Stimulated activated CD4-positive, alpha-beta T cell treated with anti-CD3 and anti-CD28 coated beads, TNF-alpha, amount 100 ng/mL, for 4 hours (primary cell): ENCODE measurements around the gene TTC12.

ENCODE experiments used
- DNase-seq, 3 experiments: peaks; one replicate each; pipeline ENCODE4 v3.0.0-alpha.2; 2020; ENCODE audit warnings: low read depth in 3 of 3

TTC12 gene

DNA sequence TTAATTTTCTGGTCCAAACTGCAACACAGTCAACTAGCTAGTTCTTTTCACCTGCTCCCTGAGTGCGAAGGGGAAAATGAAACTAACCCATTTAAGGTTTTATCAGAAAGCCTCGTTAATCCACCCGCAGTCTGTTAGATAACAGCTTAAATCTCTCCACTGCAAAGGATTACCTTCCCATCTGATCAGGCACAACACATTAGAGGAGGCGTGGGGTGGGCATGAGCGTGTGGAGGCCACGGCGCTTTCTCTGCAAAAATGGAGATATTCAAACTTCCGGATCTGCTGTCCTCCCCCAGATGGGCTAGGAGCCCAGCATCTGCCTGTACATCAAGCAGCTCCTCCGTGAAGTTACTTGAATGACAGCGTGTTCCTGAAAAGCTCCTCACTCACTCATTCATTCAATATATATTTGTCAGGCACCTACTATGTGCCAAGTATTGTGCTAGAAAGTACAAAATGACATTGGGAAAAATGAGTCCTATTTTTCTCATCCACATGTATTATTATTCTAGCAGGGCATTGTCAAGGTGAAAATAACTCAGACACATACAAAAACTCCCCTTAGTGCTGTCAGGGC, 59.7 kb downstream of the TTC12 start:
- no peak for DNase-seq

DNA sequence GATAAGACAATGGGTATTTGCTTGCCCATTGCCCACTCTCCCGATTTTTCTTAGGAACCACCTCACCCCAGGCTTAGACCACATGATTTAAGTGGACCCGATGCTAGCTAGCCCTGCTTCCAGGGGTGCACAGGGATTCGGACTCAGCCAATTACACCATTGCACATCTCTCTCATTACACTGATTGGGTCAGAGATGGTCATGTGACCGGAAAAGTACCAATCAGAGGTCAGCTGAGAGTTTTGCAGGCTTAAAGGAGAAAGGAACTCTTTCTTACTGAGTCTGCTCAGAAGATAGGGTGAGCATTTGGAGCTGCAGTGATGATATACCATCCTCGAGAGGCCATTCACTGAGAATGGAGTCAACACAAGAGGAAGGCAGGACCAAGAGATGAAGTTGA, 61.0 kb downstream of the TTC12 start:
- no peak for DNase-seq

DNA sequence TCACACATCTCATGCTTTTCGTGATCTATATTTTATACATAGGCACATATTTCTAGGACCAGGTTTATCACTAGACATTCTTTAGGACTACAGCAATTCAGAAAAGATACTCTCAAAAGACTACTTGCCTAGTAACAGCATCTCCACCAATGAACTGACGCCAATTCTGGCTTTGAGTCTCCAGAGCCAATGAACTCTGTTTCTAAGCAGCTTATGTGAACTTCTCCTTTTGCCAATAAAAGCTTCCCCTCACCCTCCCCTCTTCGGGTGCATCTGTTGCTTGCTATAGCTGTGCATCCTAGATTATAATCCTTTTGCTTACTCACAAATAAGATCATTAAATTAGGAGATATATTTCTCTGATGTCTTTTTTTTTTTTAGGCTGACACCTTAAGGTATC, 61.8 kb downstream of the TTC12 start:
- no peak for DNase-seq

DNA sequence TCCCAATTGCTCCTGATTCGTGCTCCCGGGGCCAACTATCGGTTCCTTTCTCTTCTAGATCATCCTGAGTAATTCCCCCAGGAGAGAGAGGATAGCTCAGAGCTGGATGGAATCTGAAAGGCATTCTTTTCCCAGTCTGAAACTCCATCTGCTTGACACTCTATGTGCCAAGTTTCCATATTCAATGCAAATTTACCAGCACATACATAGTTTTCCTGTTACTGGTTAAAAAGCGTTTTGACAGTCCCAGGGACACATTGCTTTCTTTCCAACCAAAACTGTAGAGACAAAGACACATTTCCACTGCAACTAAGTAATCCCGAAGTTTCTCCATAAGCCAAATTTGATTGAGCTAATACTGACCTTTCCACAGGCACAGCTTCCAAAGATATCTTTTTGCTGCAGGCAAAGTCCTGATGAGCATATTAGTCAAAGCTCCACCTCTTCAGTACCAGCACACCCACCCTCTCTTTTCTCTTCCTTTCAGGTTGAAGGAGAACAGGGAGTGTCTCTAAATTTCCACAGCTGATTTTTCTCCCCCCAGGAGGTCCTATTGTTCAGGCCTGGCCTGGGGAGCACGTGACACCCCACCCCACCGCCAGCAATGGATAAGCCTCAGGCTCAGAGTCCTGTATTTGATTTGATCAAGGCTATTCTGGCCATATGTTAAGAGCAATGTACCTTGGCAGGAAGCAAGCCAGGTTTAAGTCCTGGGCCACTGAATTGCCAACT, 63.5 kb downstream of the TTC12 start:
- DNase-seq, result no peak

DNA sequence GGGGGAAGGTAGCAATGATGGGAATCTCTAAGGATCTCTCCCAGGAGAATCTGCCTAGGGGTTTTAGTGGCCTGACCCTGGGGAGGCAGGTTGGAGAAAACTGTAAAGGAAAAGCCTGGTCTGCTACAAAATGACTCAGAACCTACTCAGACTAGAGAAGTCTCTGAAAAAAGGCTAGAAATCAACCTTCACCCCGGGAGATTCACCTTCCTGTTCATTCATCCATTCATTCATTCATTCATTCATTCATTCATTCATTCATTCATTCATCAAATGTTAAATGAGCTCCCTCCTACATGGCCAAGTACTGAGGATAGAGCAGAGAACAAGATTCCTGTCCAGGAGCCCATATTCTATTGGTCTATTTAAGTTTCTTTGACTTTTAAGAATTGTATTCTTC, 64.3 kb downstream of the TTC12 start:
- DNase-seq, result no peak

DNA sequence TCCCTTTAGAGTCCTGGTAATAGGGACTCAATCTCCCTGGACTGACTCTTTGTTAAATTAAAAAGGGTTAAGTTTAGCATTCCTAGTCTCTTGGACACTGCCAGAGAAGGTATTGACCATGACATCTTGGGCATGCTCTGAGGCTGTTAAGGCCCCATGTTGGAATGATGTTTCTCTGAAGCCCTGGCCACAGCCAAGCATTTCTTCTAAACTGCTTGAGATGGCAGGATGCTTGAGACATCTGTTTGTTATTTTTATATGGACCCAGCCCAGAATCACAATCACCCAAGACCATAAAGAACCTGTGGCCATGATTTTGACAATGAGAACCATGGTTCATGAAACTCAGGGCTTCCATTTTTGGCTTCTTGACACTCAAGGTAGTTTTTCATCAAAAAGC, 67.7 kb downstream of the TTC12 start:
- DNase-seq, result no peak

DNA sequence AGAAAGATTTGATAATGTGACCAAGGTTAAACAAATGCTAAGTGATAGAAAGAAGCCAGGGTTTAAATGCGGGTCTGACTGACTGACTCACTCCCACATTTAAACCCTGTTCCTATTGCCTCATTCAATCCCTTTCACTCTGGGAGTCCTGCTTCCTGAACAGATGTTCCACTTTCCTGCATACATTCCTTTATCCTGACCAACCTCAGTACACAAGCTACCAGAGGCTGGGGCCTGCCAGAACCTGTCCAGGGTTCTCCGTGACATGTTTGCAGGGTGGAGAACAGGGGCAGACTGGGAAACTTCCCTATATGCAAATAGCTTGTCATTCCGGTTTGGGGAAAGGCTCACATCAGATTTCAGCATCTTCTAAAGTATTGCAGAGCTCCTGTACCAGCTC, 70.2 kb downstream of the TTC12 start:
- no peak for DNase-seq

DNA sequence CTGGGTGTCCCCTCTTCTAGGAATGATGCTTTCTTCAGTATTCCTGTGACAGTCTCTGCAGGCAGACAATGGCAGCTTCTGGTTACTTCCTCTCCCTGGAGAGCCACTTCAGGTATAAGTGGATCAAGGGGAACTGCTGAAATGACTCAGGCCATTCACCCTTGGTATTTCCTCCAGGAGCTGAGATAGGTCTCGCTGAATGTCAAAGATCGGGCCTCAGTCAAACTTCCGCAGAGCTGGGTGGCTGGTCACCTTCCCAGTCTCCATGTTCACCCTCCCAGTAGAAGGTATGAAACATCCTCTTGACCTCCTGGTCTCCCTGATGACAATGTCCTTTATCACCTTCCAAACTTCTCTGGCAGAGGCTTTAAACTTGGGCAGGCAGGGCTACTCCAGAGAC, 71.4 kb downstream of the TTC12 start:
- no peak for DNase-seq

DNA sequence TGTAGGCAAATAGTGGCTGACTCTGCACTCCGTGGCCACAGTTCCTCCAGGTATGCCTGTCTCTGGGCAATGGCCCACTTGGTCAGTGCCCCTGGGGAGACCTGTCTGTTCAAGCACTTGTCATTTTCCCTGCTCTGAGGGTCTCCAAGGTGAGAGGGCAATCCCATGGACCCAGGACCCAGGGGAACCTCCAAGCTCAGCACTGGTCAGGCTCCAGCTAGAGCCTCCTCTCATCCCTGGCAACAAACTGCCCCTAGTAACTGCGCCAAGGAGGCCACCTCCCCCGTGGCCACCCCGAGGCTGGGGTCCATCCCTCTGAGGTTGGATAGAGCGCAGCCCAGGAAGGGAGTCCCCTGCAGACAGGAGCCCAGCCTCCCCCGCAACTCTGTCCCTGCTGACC, 72.5 kb downstream of the TTC12 start:
- DNase-seq, result no peak

DNA sequence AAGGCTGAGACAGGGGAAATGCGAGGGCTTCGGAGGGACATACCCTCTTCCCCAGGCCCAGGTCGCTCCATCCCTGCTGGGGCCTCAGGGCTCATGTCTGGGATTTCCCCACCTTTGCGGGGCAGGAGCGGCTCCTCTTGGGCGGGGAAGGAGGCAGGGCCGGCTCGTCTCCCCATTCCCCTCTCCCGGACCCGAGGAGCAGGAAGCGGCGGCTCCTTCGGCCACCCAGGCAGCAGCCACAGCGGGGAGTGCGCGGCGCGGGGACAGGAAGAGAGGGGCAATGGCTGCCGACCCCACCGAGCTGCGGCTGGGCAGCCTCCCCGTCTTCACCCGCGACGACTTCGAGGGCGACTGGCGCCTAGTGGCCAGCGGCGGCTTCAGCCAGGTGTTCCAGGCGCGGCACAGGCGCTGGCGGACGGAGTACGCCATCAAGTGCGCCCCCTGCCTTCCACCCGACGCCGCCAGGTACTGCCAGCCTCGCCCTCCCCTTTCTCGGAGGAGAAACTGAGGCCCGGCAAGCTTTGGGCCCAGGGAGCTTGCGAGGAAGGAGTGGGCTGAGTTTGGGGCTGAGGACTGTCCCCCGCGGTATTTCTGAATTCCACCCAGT, 73.3 kb downstream of the TTC12 start, which contains the start of gene ANKK1:
TSS of gene ANKK1 (plus strand) at position 175 of the 607 bp plus-strand sequence. CDS start at position 281, 106 bp downstream.
- no peak for DNase-seq

DNA sequence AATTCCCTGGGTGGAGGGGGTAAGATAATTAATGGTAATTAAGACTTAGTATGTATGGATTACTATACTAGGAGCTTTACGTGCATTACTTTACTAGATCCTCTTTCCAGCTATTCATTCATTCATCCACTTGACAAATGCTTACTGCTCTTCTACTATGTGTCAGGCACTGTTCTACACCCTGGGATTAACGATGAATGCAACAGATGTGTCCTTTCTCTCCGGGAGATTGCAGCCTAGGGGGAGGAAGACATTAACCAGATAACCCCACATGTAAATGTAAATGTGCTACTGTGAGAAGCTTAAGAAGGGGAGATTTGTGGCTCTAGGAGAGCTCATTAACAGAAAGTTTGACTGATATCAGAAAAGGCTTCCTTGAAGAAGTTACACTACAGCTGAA, 74.9 kb downstream of the TTC12 start:
- DNase-seq, result no peak

DNA sequence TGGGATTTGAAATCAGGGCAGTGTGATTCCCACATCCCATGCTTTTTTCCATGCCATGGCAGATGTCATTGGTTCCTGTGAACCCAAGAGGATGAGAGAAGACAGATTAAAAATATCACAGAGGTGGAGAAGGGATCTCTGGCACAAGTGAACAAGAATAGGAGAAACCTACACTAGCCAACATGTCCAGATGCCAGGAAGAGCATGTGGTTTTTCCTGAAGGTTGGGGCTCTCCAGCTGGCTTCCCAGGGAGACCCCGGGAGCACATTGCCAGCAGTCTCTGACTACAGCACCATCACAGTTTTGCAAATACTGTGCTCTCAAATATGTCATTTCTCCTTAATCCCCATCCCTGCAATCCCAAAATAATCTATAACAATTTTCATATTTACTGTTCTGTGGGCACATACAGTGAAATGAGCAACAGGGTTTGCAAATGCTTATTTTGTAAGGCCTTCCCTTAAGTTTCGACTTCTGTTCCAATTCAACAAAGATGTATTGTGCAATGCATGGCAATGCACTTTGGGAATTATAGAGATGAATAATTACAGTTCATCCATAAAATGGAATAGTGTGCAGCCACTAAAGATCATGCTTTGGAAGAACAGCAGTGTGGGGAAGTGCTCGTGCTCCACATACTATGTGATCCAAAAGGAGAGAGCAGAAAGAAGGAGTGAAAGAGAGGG, 78.0 kb downstream of the TTC12 start:
- no peak for DNase-seq

DNA sequence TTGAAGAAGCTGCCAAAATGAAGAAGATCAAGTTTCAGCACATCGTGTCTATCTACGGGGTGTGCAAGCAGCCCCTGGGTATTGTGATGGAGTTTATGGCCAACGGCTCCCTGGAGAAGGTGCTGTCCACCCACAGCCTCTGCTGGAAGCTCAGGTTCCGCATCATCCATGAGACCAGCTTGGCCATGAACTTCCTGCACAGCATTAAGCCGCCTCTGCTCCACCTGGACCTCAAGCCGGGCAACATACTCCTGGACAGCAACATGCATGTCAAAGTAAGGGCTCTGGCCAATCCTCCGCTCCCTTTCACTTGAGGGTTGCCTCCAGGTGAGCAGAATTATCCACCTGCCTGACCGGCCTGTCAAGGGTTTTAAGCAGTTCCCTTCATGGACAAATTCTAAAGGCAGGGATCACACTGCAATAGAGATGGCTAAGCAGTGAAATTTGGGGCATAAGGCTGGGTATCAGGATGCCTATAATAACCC, 79.2 kb downstream of the TTC12 start:
- DNase-seq, result no peak

DNA sequence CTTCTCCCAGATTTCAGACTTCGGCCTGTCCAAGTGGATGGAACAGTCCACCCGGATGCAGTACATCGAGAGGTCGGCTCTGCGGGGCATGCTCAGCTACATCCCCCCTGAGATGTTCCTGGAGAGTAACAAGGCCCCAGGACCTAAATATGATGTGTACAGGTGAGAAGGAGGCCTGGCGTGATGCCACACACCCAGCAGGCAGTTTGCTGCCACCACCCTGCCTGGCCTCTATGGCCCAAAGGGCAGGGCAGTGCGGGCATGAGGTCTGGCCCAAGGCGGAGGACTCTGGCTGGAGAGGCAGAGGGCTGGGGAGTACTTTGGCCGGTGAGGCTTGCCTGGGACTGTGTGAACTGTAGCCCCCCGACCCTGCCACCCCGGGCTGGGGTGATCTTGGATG, 80.5 kb downstream of the TTC12 start:
- DNase-seq, result no peak

DNA sequence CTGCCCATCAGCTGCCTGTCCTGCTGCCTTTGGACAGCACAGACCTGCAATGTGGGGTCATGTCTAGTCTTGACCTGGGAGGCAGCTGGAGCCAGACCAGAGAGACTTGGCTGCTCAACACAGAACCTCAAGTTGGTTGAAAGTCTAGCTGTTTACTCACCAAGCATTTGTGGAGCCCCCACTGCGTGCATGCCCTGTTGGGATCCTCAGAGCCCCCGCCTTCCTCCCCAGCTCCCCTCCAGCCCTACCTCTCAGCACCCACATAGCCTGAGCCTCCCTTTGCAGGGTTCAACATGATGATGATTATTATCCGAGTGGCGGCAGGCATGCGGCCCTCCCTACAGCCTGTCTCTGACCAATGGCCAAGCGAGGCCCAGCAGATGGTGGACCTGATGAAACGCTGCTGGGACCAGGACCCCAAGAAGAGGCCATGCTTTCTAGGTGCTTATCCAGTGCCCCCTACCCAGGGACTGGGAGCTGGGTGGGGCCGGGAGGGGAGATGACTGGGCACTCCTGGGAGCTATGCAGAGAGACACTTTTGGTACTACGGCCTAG, 81.5 kb downstream of the TTC12 start:
- no peak for DNase-seq

DNA sequence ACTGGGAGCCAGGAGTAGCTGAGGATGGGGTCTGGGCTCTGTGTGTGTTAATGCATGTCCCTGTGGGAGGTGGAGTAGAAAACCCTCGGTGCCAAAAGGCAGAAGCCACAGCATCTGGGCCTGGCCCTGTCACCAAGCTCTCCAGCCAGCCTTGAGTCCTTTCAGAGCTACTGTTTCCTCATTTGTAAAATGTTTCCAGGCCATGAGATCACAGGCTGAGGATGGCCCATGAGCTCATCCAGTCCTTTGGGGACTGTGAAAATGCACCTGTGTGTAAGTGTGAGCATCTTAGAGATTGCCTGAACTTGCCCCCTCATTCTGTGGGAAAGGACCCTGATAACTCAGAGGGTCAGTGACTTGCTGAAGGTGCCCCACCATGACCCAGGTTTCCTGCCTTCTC, 82.3 kb downstream of the TTC12 start:
- DNase-seq, result no peak

DNA sequence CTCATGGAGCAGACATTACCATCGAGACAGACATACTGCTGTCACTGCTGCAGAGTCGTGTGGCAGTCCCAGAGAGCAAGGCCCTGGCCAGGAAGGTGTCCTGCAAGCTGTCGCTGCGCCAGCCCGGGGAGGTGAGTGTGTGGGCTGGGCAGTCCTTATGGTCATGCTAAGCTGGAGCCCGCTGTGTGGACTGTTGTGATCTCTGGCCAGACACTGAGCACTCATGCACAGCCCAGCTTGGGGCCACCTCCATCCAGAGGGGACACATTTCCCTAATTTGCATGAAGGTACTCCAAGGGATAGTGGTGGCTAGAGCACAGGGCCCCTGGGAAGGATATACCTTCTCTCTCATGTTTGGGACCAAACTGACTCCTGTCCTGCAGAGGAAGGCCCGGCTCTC, 82.8 kb downstream of the TTC12 start:
- no peak for DNase-seq

DNA sequence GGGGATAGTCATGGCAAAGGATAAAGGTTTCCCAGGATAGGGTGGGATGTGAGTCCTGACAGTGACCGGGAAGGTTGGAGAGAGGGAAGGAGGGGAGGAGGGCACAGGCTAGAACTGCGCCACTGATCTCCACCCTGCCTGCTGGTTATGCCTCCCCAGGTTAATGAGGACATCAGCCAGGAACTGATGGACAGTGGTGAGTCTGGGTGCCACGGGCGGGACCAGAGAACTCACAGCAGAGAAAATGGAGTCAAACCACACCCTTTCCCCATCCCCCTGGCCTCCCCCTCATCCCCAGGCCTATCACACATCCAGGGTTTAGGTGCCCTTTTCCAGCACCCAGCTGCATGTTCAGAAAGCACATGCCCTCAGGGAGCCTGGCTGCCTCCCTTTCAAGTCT, 83.4 kb downstream of the TTC12 start:
- no peak for DNase-seq

DNA sequence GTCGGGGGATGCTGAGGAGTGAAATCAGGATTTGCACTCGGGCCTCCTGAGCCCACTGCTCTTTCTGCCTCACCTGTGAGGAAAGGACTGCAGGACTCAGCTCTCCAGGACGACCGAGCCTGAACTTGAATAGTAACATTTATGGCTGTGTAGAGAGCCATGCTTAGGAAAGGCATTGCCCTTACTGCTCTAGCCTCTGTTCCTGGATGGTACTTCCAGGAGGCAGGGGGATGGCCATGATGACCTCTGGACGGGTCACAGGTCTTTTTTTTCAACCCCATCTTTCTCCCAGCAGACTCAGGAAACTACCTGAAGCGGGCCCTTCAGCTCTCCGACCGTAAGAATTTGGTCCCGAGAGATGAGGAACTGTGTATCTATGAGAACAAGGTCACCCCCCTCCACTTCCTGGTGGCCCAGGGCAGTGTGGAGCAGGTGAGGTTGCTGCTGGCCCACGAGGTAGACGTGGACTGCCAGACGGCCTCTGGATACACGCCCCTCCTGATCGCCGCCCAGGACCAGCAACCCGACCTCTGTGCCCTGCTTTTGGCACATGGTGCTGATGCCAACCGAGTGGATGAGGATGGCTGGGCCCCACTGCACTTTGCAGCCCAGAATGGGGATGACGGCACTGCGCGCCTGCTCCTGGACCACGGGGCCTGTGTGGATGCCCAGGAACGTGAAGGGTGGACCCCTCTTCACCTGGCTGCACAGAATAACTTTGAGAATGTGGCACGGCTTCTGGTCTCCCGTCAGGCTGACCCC, 84.5 kb downstream of the TTC12 start:
- no peak for DNase-seq

DNA sequence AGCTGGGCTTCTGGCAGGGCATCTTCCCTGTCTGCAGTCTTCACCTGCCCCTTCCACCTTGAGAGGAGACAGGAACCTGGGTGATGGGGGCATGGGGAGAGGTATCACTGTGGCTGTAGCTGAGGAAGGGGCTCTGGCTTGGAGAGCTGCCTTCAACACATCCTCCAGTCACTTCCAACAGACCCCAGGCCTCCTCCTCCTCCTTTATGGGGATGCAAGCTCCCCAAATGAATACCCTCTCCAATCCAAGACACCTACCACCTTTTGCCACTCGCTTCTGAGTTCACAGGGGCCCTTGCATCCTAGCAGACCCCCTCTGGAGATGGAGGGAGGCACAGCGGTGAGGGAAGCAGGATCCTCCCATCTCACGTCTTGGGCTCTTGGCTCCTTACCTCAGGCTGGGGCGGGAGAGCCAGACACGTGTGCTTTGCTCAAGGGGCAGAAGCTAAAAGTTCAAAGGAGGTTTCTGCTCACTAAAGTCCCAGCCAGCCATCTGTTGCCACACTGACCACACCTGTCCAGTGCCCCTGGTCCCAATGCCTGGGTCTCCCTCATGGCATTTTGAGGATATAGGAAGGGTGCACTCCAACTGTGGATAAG, 86.3 kb downstream of the TTC12 start:
- DNase-seq, result no peak

DNA sequence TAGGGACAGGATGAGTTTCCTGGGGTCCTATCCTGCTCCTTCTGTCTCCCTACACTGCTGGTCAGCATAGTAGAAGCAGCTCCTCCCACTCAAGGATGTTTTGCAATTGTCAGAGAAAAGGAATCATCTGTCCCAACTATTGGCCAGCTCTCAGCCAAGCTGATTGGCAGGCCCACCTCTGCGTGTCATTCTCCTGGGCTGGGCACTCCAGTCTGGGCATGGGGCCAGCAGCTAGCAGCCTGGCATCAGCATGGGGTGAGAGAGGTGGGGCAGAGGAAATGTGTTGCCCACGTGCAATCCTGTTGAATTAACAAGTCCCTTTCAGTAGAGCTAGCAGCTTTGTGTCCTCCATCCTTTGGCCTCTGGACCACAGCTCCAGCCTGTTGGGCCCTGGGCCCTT, 87.3 kb downstream of the TTC12 start:
- DNase-seq, result no peak
